ENCODE results near the gene FHOD3. TPM values are rescaled to one million over a fixed set of nuclear protein-coding genes. Genes with fewer than 3 reads are reported as not detected.

The FHOD3 gene
- total and polyA plus RNA-seq, 2 of the 4 experiments (the other 2 are of a cell fraction): 14.6 to 16.0 TPM

- no peak overlapping the region for H4K8ac ChIP-seq (ENCODE audit: low read depth in 2 of 2, low read length in 2 of 2)
- in situ Hi-C loops (cut with MboI; ENCODE audit: low sequenced_read_pairs) (no loop called here), dilution Hi-C loops (cut with HindIII; ENCODE audit: low sequenced_read_pairs, unreplicated experiment) (no loop called here), intact Hi-C loops (cut with micrococcal nuclease) (no loop called here)
- H2BK15ac ChIP-seq (ENCODE audit: low read depth, low read length): no peak overlapping the region
- H3K27ac ChIP-seq (ENCODE audit: insufficient read depth, low read length): no peak overlapping the region
- H3K36me3 ChIP-seq (ENCODE audit: control insufficient read depth, insufficient read depth, low read length): no peaks in the 10 kb centered on the region
- WGBS, 2 experiments (ENCODE audit: extremely low coverage in 2 of 2, insufficient read length in 1 of 2): 36% methylated on average over 2 of the region's 3 CpGs; no CpG with 5 or more reads in 1 of the 2 experiments
- ChIA-PET CTCF (no interaction called here), POLR2A (ENCODE audit: unreplicated experiment) (no interaction called here)
- no peak overlapping the region for H3K23ac ChIP-seq (ENCODE audit: low read depth, low read length)
- no peak overlapping the region for H3K9ac ChIP-seq (ENCODE audit: low read depth, low read length)
- no peak overlapping the region for H2BK20ac ChIP-seq (ENCODE audit: low read depth, low read length)
- no peak overlapping the region for H2BK120ac ChIP-seq (ENCODE audit: low read depth, low read length)
- BruUV-seq (replicated peaks): no TSS peak
- H3K56ac ChIP-seq (ENCODE audit: extremely low read depth, insufficient read depth, low read length): no peak overlapping the region
- H3K4me1 ChIP-seq (ENCODE audit: control insufficient read depth, insufficient read depth, low read length): no peaks in the 10 kb centered on the region
- H3K4me3 ChIP-seq (ENCODE audit: insufficient read depth, low read depth, low read length): no peak overlapping the region
- TF ChIP-seq CHD1 (IDR thresholded peaks at IDR 0.05; ENCODE audit: low read depth, low read length) (no peak), RAD21 (IDR thresholded peaks at IDR 0.05; ENCODE audit: low read length) (no peak), RCOR1 (IDR thresholded peaks at IDR 0.05; ENCODE audit: insufficient replicate concordance, low read length) (no peak), POLR2A (IDR thresholded peaks at IDR 0.05; ENCODE audit: low read depth, low read length) (no peak), MAFK (IDR thresholded peaks at IDR 0.05; ENCODE audit: low read depth, low read length) (no peak), FOS (IDR thresholded peaks at IDR 0.05; ENCODE audit: low read depth, low read length) (no peak), SMC3 (IDR thresholded peaks at IDR 0.05; ENCODE audit: low read depth, low read length) (no peak)
- TF ChIP-seq, protein P1, sequence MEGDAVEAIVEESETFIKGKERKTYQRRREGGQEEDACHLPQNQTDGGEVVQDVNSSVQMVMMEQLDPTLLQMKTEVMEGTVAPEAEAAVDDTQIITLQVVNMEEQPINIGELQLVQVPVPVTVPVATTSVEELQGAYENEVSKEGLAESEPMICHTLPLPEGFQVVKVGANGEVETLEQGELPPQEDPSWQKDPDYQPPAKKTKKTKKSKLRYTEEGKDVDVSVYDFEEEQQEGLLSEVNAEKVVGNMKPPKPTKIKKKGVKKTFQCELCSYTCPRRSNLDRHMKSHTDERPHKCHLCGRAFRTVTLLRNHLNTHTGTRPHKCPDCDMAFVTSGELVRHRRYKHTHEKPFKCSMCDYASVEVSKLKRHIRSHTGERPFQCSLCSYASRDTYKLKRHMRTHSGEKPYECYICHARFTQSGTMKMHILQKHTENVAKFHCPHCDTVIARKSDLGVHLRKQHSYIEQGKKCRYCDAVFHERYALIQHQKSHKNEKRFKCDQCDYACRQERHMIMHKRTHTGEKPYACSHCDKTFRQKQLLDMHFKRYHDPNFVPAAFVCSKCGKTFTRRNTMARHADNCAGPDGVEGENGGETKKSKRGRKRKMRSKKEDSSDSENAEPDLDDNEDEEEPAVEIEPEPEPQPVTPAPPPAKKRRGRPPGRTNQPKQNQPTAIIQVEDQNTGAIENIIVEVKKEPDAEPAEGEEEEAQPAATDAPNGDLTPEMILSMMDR (conservative IDR thresholded peaks at IDR 0.05; ENCODE audit: low read depth, low read length): no peak
- TF ChIP-seq, protein P2, sequence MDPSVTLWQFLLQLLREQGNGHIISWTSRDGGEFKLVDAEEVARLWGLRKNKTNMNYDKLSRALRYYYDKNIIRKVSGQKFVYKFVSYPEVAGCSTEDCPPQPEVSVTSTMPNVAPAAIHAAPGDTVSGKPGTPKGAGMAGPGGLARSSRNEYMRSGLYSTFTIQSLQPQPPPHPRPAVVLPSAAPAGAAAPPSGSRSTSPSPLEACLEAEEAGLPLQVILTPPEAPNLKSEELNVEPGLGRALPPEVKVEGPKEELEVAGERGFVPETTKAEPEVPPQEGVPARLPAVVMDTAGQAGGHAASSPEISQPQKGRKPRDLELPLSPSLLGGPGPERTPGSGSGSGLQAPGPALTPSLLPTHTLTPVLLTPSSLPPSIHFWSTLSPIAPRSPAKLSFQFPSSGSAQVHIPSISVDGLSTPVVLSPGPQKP (IDR thresholded peaks at IDR 0.05; ENCODE audit: borderline replicate concordance, low read depth, low read length): no peak
- no peak overlapping the region for H3K4me2 ChIP-seq (ENCODE audit: low read depth, low read length)
- no peak overlapping the region for H3K14ac ChIP-seq (replicated peaks; ENCODE audit: low read depth, low read length)
- H4K20me1 ChIP-seq (ENCODE audit: insufficient read depth, low read length): no peaks in the 10 kb centered on the region
- H4K5ac ChIP-seq (ENCODE audit: low read depth, low read length): no peak overlapping the region
- no peaks in the 10 kb centered on the region for H3K9me1 ChIP-seq (ENCODE audit: insufficient read depth, low read length)
- DNase-seq (no peak), ATAC-seq (ENCODE audit: low read depth) (no peak)
- no peaks in the 10 kb centered on the region for H3K27me3 ChIP-seq (ENCODE audit: control insufficient read depth, insufficient read depth, low read length)
- no peaks in the 10 kb centered on the region for H3K9me3 ChIP-seq (ENCODE audit: control insufficient read depth, insufficient read depth, low read length)
- H2AK5ac ChIP-seq (ENCODE audit: low read depth, low read length): no peak overlapping the region
- H3K79me1 ChIP-seq (ENCODE audit: low read depth in 1 of 2, low read length in 2 of 2): no peaks in the 10 kb centered on the region
- no peak overlapping the region for H4K91ac ChIP-seq (ENCODE audit: insufficient read depth, low read depth, low read length)
- H2AFZ ChIP-seq (replicated peaks; ENCODE audit: low read length, poor library complexity): no peak overlapping the region
- H3K4ac ChIP-seq (ENCODE audit: low read depth, low read length): no peak overlapping the region
- H2AK9ac ChIP-seq (replicated peaks; ENCODE audit: low read depth, low read length, poor library complexity): no peak overlapping the region
- H3K18ac ChIP-seq (ENCODE audit: low read depth, low read length): no peak overlapping the region
- no peak overlapping the region for H2BK5ac ChIP-seq (ENCODE audit: low read depth, low read length, poor library complexity, severe bottlenecking)
Measured at GRCh38 chr18:36650266-36650665, 352.8 kb downstream of the FHOD3 start.

Data from IMR-90 (cell line).